ENCODE data around the gene CPT1A.

DNA sequence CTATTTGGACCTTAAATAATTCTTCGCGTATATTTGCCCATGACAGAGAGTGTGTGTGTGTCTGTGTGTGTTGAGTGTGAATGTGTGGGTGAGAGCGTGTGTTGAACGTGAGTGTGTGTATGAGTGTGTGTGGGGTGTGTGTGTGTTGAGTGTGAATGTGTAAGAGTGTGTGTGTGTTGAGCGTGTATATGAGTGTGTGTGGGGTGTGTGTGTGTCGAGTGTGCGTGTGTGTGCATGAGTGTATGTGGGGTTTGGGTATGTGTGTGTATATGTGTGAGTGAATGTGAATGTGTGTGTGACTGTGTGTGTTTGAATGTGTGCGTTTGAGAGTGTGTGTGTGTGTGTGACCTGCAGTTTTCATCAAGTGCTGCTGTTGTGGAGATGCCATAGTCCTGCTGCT lies 130.6 kb downstream of the CPT1A start:
- TF ChIP-seq, protein P1, sequence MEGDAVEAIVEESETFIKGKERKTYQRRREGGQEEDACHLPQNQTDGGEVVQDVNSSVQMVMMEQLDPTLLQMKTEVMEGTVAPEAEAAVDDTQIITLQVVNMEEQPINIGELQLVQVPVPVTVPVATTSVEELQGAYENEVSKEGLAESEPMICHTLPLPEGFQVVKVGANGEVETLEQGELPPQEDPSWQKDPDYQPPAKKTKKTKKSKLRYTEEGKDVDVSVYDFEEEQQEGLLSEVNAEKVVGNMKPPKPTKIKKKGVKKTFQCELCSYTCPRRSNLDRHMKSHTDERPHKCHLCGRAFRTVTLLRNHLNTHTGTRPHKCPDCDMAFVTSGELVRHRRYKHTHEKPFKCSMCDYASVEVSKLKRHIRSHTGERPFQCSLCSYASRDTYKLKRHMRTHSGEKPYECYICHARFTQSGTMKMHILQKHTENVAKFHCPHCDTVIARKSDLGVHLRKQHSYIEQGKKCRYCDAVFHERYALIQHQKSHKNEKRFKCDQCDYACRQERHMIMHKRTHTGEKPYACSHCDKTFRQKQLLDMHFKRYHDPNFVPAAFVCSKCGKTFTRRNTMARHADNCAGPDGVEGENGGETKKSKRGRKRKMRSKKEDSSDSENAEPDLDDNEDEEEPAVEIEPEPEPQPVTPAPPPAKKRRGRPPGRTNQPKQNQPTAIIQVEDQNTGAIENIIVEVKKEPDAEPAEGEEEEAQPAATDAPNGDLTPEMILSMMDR (IDR thresholded peaks at IDR 0.05) = no peak
- TF ChIP-seq POLR2A (IDR thresholded peaks at IDR 0.05) (no peak), POLR2AphosphoS5 (IDR thresholded peaks at IDR 0.05) (no peak), EP300 (IDR thresholded peaks at IDR 0.05) (no peak)

Data from sigmoid colon (tissue), 4 donors.